Gastroesophageal sphincter (tissue), 4 donors: ENCODE data around the gene TRABD2B. TPM values are rescaled to one million over a fixed set of nuclear protein-coding genes. Genes with fewer than 3 reads are reported as not detected.

ENCODE experiments used
- ATAC-seq: fragments of 150-250 bp; one replicate; pipeline ENCODE4 v1.9.1; 2016; ENCODE audit warnings: mild to moderate bottlenecking, moderate library complexity
- H3K27ac ChIP-seq, 4 donors: fragments of 200-600 bp; sonication (generic) in 3 of 4; 1 replicate in 3 of 4; 2 replicates in 1 of 4; pipeline ENCODE4 v1.5.1; 2016 to 2019
- H3K27me3 ChIP-seq: fragments of 200-600 bp; sonication (generic); one replicate; pipeline ENCODE4 v1.5.1; 2019
- H3K36me3 ChIP-seq, 2 donors: fragments of 200-600 bp; sonication (generic); one replicate each; pipeline ENCODE4 v1.5.1; 2019; ENCODE audit warnings: control low read depth in 1 of 2
- H3K4me1 ChIP-seq, 3 donors: fragments of 200-600 bp; sonication (generic); 1 replicate in 2 of 3; 2 replicates in 1 of 3; pipeline ENCODE4 v1.5.1; 2016 to 2019; ENCODE audit warnings: control low read depth in 2 of 3
- H3K4me3 ChIP-seq, 2 donors: fragments of 200-600 bp; sonication (generic); one replicate each; pipeline ENCODE4 v1.5.1; 2019; ENCODE audit warnings: mild to moderate bottlenecking in 1 of 2, moderate library complexity in 1 of 2
- H3K9me3 ChIP-seq, 3 donors: fragments of 200-600 bp; sonication (generic); one replicate each; pipeline ENCODE4 v1.5.1; 2017 to 2019; ENCODE audit warnings: control low read depth in 2 of 3
- CTCF ChIP-seq, 4 experiments: fragments of 200-600 bp in 2 of 4; fragments of 450-650 bp in 2 of 4; sonication (generic) in 1 of 4; IDR thresholded peaks; one replicate each; pipeline ENCODE4 v1.5.1; 2017 to 2019; ENCODE audit warnings: antibody characterized with exemption in 4 of 4, mild to moderate bottlenecking in 2 of 4, moderate library complexity in 2 of 4
- EP300 ChIP-seq: sonication (generic); formaldehyde crosslinking; IDR thresholded peaks from one replicate; pipeline ENCODE4 v1.6.1; 2017; ENCODE audit warnings: antibody characterized with exemption, mild to moderate bottlenecking
- POLR2A ChIP-seq, 2 donors: fragments of 450-650 bp; IDR thresholded peaks; one replicate each; pipeline ENCODE4 v1.6.1; 2017; ENCODE audit warnings: antibody characterized with exemption in 2 of 2, mild to moderate bottlenecking in 2 of 2, moderate library complexity in 1 of 2
- POLR2AphosphoS5 ChIP-seq: sonication (generic); formaldehyde crosslinking; IDR thresholded peaks from one replicate; pipeline ENCODE4 v1.6.1; 2017; ENCODE audit warnings: antibody characterized with exemption
- WGBS, 2 donors: methylation state at CpG; one replicate each; pipeline ENCODE4 v1.1.5; 2018; ENCODE audit warnings: low coverage in 1 of 2; 5-methylcytosine and 5-hydroxymethylcytosine counted together
- total RNA-seq, 4 donors: library from RNA; depleted of rRNA; stranded (reverse); fragments of >200 nt; gene quantifications; one replicate each; pipeline ENCODE4 v1.1.0, GENCODE V29; 2016

The TRABD2B gene
- total RNA-seq, 4 donors from 2014 or later: 2.6 to 6.5 (median 3.4) TPM

GRCh38 chr1:47972864-47973432 is 24.2 kb downstream of the TRABD2B start:
- WGBS, 2 donors: 90 to 100% methylated on average over 1 to 3 of the region's 4 CpGs
- H3K36me3 ChIP-seq: no peaks in the 10 kb centered on the region
- no peak overlapping the region for H3K27ac ChIP-seq
- no peak for TF ChIP-seq EP300
- H3K4me1 ChIP-seq: no peaks in the 10 kb centered on the region
- no peaks in the 10 kb centered on the region for H3K9me3 ChIP-seq
- no peaks in the 10 kb centered on the region for H3K27me3 ChIP-seq
- no peak for ATAC-seq
- no peak overlapping the region for H3K4me3 ChIP-seq

- Histone ChIP-seq H3K4me3 (no peak overlapping the region), H3K27me3 (no peaks in the 10 kb centered on the region), H3K9me3 (no peaks in the 10 kb centered on the region), H3K36me3 (no peaks in the 10 kb centered on the region), H3K4me1 (no peaks in the 10 kb centered on the region), H3K27ac (no peak overlapping the region)
- TF ChIP-seq EP300 (no peak), POLR2AphosphoS5 (no peak), POLR2A (IDR thresholded peaks at IDR 0.05) (no peak), CTCF (IDR thresholded peaks at IDR 0.05) (no peak)
- WGBS, 2 donors: 81 to 100% methylated on average over 2 of the region's 2 CpGs
- no peak for ATAC-seq
Measured at GRCh38 chr1:47971385-47972160, 25.6 kb downstream of the TRABD2B start.

GRCh38 chr1:47970882-47971281 is 26.3 kb downstream of the TRABD2B start:
- no peaks in the 10 kb centered on the region for H3K27me3 ChIP-seq
- H3K9me3 ChIP-seq: no peaks in the 10 kb centered on the region
- TF ChIP-seq EP300: no peak
- no peak for TF ChIP-seq CTCF (IDR thresholded peaks at IDR 0.05)
- TF ChIP-seq POLR2A (IDR thresholded peaks at IDR 0.05): no peak
- no peak for TF ChIP-seq POLR2AphosphoS5
- H3K36me3 ChIP-seq: no peaks in the 10 kb centered on the region
- H3K4me1 ChIP-seq: no peaks in the 10 kb centered on the region
- H3K27ac ChIP-seq: no peak overlapping the region
- no peak for ATAC-seq
- no peak overlapping the region for H3K4me3 ChIP-seq
- 84 to 85% methylated on average over 3 of the region's 3 CpGs for WGBS, 2 donors

GRCh38 chr1:47969478-47969877 is 27.7 kb downstream of the TRABD2B start:
- no peak for TF ChIP-seq POLR2AphosphoS5
- TF ChIP-seq EP300: no peak
- no peak for ATAC-seq
- H3K4me1 ChIP-seq: peaks cover 0 to 4% (median 0%) of the 10 kb centered on the region in 3 donors
- no peaks in the 10 kb centered on the region for H3K36me3 ChIP-seq
- H3K27me3 ChIP-seq: no peaks in the 10 kb centered on the region
- H3K27ac ChIP-seq: no peak overlapping the region
- H3K4me3 ChIP-seq: no peak overlapping the region
- WGBS, 2 donors: 17 to 64% methylated on average over 1 to 3 of the region's 3 CpGs
- H3K9me3 ChIP-seq: no peaks in the 10 kb centered on the region

- no peak for ATAC-seq
- Histone ChIP-seq H3K4me1 (peaks cover 0 to 13% (median 5%) of the 10 kb centered on the region in 3 donors), H3K27me3 (no peaks in the 10 kb centered on the region), H3K4me3 (no peak overlapping the region), H3K36me3 (no peaks in the 10 kb centered on the region), H3K9me3 (no peaks in the 10 kb centered on the region), H3K27ac (no peak overlapping the region)
- 100% methylated on average over 3 of the region's 3 CpGs for WGBS, 2 donors
- TF ChIP-seq CTCF (IDR thresholded peaks at IDR 0.05) (no peak), POLR2AphosphoS5 (no peak), POLR2A (IDR thresholded peaks at IDR 0.05) (no peak), EP300 (no peak)
Measured at GRCh38 chr1:47968556-47968888, 28.7 kb downstream of the TRABD2B start.
